GM21515 (cell line): ENCODE data around the gene ADAMTSL3.

ENCODE experiments used
- ATAC-seq: cut with Tn5 transposase; IDR thresholded peaks from one replicate; pipeline ENCODE4 v1.9.1; 2021; ENCODE audit not compliant: unreplicated experiment

ADAMTSL3 gene

DNA sequence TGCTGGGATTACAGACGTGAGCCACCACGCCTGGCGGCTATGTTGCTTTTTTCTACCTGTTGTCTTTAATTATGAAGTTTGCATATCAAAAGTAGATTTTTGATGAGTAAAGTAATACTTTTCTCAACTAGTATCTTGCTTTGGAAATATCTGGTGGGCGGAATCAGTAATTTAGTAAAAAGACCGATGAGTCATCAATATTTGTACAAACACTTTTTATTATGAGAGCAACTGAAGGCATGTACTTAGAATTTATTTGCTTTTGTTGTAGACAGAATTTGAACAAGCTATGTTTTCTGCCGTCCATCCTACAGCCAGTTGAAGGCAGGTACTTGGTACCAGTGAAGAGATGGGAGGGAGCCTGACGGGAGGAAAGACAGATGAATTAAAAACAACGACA is 164.7 kb downstream of the ADAMTSL3 start:
- no peak for ATAC-seq

DNA sequence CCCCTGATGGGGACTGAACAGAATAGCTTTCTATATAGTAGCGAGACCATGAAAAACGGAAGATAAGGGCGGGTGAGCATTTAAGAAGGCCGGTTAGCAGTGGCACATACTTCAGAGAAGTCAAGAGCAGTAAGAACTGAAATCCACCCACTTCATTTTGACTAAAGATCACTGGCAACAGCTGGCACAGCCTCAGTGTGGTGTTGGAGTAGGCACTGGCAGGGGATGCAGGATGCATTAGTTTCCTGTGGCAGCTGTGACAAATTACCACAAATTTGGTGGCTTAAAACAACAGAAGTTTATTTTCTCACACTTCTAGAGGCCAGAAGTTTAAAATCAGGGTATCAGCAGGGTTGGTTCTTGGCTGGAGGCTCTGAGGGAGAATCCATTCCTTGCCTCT is 176.5 kb downstream of the ADAMTSL3 start:
- ATAC-seq, result no peak

DNA sequence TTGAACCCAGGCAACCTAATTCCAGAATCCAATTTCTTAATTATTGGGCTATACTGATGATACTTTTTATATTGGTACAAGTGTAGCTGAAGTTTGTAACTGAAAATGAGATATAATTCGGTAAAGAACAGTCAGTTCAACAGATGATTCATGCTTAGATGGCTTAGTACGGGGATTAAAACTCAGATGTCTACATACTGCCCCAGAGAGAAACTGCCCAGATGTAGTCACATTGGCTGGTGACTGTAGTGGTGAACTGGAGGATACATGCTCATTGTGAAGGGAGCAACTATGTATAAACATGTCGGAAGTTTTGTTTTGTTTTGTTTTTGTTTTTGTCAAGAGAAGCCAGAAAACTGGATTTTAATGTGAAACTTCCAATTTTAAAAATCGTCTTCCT is 179.6 kb downstream of the ADAMTSL3 start:
- no peak for ATAC-seq

DNA sequence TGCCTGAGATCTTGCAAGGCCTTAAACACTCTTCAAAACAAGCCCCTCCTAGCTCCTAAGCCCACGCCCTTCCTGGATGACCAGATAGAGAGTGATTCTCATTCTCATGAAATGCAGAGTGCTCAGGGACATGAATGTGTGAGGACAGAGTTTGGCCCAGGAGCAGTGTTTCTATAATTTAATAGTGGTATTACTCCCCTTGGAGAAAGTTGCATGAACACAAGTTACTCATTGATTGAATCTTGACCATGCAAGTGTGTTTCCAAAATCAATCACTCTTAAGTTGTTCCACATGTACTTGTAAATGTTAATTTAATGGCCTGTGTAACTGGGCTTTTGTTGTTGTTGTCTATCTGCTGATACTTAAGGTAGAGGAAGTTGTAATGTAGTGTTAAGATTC is 181.6 kb downstream of the ADAMTSL3 start:
- no peak for ATAC-seq

DNA sequence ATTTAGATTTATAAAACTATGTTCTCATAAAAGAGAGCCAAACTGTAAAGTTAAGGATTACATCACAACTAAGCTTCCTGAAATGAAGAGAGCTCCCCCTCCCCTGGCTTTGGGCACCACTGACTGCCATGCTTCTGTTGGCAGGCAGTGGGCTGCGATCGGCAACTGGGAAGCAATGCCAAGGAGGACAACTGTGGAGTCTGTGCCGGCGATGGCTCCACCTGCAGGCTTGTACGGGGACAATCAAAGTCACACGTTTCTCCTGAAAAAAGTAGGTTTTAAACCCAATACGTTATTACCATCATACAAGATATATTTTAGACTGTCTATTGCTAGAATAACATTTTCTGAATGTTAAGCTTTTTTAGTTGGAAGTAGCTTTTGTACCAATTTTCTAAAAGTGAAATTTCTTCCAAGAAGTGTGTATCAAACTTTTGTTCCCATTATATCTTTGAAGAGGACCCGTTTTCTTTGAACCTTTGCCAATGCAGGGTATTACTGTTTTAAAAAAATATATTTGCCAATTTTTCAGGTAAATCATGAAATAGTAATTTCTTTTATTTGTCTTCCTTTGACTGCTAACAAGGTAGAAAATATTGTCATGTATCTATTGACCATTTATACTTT is 184.1 kb downstream of the ADAMTSL3 start:
- no peak for ATAC-seq

DNA sequence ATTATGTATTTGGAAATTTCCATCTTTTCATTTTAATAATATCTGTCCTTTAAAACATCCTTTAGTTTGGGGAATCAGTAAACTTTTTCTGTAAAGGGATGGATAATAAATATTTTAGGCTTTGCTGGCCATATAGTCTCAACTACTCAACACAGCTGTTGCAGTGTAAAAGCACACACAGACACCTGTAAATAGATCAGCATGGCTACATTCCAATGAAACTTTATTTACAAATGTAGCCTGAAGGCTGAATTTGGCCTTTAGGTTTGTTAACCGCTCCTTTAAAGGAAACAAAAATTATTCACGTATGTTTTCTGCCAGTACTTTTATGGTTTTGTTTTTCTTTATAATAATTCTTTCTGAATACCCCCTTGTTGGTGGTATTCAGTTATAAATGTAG is 184.8 kb downstream of the ADAMTSL3 start:
- no peak for ATAC-seq

DNA sequence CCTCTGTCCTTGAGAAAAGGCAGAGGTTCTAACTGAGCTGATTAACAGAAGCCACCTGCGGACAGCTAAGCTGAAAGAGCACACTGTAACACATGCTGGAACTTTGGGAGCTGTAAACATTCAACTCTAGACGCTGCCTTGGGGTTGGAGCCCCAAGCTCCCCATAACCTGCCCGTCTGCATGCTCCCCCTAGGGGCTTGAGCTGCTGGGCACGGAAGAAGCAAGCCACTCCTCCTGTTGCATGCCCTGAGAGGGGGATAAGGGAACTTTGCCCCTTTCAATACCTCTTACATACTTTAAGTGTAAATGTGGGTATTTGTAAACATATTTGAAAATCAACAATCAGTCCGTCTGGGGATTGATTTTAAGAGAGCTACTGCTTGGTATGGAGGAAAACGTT is 188.4 kb downstream of the ADAMTSL3 start:
- ATAC-seq, result no peak

DNA sequence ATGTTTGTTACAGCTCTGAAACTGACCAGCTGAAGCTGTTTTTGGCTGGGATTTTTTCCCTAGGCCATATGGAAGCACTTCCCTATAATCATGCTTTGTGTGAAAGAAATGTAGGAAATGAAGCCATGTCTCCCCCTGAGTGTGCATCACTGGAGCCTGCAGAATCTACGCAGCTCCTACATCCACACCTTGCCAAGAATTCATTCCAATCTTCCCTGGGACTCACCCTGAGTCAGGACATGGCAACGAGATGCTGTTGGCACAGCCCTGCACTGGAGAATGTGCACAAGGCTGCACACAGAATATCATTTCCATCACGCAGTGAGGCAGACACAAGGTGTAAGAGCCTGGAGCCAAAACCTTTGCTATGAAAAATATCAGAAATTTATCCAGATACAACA is 189.5 kb downstream of the ADAMTSL3 start:
- no peak for ATAC-seq

DNA sequence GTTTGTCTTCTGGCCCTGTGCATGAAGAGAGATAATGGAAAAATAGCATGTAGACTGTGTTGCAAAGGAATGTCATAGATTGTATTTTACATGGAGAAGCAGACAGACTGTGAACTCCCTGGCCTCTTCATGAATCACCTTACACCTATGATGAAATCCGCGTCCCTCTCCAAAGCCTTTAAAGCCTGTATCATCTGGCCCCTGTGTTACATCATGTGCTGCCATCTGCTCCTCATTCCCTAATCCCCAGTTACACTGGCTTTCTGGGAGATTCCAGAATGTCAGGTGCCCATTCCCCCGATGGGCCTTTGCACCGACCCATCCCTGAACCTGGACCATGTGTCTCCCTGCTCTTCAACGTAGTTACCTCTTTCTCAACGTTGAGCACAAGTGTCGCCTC is 190.8 kb downstream of the ADAMTSL3 start:
- no peak for ATAC-seq

DNA sequence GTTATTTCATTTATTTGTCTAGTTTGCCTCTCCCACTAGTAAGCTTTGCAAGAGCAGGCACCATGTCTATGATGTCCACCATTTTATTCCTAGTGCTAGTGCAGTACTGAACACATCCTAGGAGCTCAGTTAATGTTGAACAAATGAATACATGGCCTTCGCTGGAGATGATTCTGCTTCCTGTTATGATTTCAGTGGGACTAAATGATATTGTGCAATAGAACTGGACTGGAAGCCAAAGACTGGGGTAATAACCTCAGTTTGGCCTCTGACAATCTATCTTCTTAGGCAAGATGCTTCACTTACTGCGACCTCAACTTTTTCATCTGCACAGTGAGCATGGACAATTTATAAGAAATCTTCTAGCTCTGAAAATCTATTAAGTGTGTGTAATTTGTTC is 191.3 kb downstream of the ADAMTSL3 start:
- ATAC-seq, result no peak

DNA sequence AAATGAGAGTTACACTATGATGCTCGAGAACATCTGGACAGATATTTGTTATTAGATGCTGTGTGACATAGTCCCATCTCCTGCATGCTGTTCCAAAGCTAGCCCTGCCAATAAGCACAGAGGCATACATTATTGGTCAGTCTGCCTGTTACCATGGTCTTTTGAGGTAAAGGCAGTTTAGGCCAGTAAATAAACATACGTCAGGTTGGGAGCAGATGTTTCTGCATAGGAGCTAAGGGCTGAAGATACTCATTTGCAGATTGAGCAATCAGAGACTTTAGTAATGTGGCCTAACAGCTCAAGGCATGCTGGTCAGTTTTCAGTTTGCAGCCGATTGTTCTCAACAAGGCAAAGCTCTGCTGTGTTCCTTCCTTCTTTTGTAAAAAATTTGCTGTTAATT is 192.9 kb downstream of the ADAMTSL3 start:
- no peak for ATAC-seq

DNA sequence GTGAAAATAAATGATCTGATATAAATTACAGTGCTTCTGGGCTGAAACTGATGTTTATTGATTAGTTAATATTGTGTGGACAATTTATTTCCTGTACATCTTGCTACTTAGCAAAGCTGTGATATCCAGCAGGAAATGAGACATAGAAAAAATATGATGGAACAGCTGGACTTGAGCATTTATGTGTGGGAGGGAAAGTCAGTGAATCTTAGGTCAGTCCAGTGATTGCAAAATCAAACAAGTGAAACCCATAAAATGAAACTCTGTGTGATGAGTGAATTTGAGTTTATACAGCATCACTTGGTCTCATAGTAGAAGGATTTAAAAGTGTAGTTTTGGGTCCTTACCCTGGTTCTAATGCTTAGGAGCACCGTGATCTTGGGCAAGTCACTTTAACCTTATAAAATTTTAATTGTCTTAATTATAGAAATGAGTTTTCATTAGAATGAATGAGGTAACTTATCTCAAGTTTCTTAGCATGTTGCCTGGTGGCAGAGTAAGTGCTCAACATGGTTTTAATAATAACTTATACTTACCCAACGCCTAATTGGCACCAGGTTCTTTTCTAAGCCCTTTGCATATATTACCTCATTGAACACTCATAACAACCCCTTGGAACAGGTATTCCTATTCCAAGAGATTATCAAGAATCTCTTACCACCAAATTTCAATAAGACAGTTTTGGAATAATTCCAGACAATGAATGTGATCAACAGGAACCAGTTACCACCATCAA is 194.6 kb downstream of the ADAMTSL3 start:
- no peak for ATAC-seq

DNA sequence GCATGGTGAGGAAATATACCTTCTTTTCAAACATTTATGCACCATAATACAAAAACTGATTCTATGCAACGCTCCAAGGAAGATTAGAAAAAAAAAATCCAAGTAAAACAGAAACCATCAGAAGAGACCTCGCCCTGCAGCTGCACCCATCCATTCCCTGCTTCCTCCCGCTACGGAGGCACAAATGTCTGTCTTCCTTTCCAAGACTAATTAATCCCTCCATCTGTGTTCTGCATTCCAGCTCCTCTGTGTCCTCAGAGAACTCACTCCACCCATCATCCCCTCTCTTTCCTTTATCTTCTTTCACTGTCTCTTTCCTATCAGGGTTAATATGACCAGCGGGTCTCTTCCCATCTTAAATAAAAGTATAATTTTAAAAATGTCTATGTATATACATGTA is 196.1 kb downstream of the ADAMTSL3 start:
- no peak for ATAC-seq

DNA sequence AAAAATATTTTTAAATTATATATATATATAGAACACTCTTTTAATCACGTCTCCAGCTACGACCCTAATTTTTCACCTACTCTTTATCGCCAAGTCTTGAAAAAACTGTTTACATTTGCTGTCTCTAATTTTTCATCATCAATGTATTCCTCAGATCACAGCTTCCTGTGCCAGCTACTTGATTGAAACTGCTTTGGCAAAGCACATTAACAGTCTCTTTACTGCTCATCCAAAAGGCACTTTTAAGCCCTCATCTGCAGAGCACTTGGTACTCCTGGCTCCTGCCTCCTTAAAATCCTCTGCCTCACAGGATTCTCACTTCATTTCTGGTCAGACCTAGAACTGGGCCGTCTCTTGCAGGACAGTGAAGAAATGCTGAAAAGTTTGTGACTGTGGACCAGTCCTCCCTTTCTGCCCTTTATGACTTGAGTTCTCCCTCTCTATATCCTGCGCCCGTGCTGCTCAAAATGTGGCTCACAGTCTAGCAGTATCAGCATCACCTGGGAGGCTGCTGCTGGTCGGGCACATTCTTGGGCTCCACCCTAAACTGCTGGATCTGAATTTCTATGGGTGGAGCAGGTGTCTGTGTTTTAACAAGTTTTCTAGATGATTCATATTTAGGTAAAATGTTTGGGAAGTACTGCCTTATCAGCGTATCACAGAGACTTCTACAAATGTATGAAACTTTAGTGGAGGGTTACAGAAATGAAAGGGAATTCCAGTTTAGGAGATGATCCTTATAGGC is 196.8 kb downstream of the ADAMTSL3 start:
- ATAC-seq, result no peak

DNA sequence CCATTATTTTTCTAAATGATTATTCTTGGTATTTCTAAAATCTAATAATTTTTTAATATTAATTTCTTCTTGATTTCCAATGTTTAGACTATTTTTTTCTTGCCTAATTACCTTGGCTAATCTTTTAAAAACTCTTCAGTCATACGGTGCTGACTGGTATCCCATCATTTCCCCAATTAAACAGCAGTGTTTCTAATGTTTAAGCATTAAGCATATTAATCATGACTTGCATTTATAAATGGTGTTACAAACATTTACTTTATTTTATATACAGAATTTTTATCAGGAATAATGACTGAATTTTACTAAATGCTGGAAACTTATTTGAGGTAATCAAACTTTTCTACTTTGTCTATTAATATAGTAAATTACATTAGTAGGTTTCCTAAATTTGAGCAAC is 199.3 kb downstream of the ADAMTSL3 start:
- no peak for ATAC-seq

DNA sequence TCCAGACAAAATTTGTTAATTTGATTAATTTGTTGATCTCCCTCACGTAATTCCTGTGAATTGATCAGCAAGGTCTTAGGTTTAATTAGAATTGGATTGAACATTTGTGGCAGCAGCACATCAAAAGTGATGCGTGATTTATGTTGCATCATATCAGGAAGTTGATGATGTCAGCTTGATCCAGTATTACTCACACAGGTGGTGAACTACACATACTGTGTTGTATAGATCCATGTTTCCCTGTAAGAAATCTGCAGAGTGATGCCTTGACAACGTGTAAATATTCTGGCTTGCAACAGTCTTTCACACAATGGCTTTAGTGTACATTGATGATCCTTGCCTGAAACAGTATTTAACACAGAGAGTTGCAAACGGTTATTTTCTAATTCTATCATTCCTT is 200.4 kb downstream of the ADAMTSL3 start:
- ATAC-seq, result no peak

DNA sequence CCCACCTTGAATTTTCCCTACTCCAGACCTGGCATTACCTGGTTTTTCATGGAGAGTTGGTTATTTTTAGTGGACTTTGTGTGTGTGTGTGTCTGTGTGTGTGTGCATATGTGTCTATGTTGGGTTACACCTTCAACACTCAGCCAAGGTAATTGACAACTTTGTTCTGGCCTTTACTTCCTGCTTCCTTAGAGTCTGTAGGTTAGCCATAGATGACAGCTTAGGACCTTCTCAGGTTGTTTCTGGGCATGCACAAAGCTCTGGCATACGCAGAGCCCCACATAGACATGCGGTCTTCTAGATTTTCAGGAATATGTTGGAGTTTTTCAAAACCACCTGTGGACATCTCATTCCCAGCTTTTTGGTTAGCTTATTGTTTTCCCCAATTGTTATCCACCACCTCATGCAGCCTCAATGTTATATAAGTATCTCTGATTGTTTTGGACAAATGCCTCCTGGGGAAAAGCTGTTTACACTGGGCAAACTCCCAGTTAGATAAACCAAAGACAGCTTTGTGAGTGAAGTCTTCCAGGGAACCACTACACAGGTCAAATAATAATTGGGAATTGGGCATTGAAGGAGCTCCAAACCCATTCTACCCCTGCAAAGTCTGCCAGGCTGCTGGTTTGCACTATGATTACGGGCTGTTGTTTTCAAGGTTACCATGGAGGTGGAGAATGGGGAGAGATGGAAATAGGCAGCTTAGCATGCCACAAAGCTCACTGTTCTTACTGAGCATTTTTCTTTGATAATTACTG is 201.2 kb downstream of the ADAMTSL3 start:
- ATAC-seq, result no peak

DNA sequence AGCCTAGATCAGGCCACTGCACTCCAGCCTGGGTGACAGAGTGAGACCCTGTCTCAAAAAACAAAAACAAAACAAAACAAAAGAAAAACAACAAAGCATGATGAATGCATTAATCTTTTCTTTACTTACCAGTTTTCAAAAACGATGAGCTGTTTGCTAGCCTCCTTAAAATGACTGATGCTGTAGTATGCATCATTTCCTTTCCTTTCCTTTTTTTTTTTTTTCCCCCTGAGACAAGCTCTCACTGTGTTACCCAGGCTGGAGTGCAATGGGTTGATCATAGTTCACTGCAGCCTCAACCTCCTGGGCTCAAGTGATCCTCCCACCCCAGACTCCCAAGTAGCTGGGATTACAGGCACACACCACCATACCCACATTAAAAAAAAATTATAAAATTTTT is 202.0 kb downstream of the ADAMTSL3 start:
- no peak for ATAC-seq

DNA sequence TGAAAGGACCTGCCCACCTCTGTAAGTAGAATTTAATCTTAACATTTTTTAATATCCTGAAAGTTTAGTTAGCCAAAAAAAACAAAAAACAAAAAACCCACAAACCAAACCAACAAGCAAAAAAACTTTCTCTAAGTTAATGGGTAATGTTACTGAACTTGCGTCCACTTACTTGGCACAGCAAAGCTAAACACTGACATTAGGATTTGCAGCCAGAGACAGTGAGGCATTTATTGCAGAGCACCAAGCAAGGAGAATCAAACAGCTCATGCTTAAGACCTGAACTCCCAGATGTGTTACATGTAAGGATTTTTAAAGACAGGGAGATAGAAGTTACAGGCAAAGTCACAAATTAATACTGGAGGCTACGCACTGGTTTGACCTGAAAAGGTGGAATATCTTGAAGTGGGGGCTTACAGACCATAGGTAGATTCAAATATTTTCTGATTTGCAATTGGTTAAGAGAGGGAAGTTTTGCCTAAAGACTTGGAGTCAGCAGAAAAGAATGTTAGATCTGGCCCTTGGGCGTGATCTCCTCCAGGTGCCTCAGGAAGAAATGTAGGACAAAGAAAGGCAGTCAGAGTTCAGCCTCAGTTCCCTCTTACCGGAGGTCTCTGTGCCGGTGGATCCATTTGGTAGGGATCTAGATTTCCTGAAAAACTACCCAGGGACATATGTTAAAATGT is 205.0 kb downstream of the ADAMTSL3 start:
- no peak for ATAC-seq

DNA sequence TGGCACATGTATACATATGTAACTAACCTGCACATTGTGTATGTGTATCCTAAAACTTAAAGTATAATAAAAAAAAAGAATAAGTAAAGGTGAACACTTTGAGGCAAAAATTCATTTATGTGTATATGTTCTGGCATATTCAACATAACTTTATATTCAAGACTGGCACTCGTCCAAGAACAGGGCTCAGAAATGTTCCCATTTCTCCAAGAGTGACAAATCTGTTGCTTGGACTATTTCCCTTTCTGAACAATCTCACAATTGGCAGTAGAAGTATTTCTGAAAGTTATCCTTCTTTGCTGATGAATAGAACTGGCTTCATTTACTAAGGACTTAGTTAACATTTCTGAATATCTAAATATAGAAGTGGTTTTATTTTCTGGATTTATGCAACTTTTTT is 212.8 kb downstream of the ADAMTSL3 start:
- ATAC-seq, result no peak

DNA sequence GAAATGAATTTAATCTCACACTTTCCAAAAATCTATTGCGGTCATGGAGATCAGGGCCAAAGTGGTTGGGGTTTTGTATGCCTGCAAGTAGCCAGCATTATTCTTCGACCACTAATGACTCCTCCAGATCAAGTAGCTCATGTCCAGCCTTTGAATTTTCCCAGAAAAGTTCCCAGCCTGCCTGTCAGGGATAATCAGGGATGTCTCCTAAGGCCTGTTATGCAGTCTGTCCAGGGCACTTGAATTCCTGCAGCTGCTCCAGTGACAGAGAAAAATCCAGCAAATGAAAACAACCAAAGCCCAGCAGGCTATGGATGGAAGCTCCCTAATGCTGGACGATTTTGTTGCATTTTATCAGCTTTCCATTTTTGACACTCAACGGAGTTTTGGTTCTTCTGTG is 215.4 kb downstream of the ADAMTSL3 start:
- no peak for ATAC-seq
